K562 (cell line): ENCODE results near the gene PLEKHM3. TPM values are rescaled to one million over a fixed set of nuclear protein-coding genes. Genes with fewer than 3 reads are reported as not detected.

ENCODE experiments used
- PML ChIP-seq: IDR thresholded peaks from 2 replicates; pipeline ENCODE4 v1.6.1; 2012; ENCODE audit warnings: low read length, inconsistent platforms
- ZFP30 ChIP-seq: fragments of 250-450 bp; sonication (Bioruptor Pico); IDR thresholded peaks from 2 replicates; pipeline ENCODE4 v1.8.0; 2022; ENCODE audit warnings: moderate library complexity, mild to moderate bottlenecking, inconsistent platforms, borderline replicate concordance
- polyA plus RNA-seq, 8 experiments: library from polyadenylated mRNA; depleted of rRNA in 4 of 8; stranded (reverse) in 5 of 8; unstranded in 3 of 8; fragments of >200 nt; fragmentation: Nextera tagmentation in 2 of 8; fragmentation: Illumina TruSeq in 1 of 8; extraction: Ambion mirVana in 2 of 8; extraction: Trizol in 1 of 8; gene quantifications; 2 replicates each; pipeline versions ENCODE4 v1.2.1 to v1.2.3, GENCODE V29; 2011 to 2014; ENCODE audit warnings: inconsistent platforms in 1 of 8, missing spikeins in 1 of 8
- total RNA-seq, 7 experiments: library from RNA; depleted of rRNA in 6 of 7; stranded (reverse); fragments of >200 nt in 6 of 7; fragmentation: Illumina TruSeq in 2 of 7; extraction: Trizol in 2 of 7; gene quantifications; 2 replicates each; pipeline versions ENCODE4 v1.2.1 to v1.2.3, GENCODE V29; 2011 to 2021; ENCODE audit warnings: low replicate concordance in 1 of 7
- TF ChIP-seq, protein P1 (sequence below): fragments of 450-650 bp; formaldehyde crosslinking; IDR thresholded peaks from 2 replicates; pipeline ENCODE4 v1.4.0; 2020; ENCODE audit warnings: mild to moderate bottlenecking, moderate library complexity
- TF ChIP-seq, protein P2 (sequence below), 2 experiments: fragments of 450-650 bp; formaldehyde crosslinking in 1 of 2; IDR thresholded peaks; 2 replicates each; pipeline versions ENCODE4 v1.4.0 to v1.6.1; 2014 to 2020; ENCODE audit warnings: mild to moderate bottlenecking in 2 of 2, borderline replicate concordance in 1 of 2, low read depth in 1 of 2

The PLEKHM3 gene
- total and polyA plus RNA-seq, 9 of the 15 experiments (the other 6 are each of a cell fraction or from before 2014, with no cell fraction given), result 0.24 to 1.6 (median 1.0) TPM

DNA sequence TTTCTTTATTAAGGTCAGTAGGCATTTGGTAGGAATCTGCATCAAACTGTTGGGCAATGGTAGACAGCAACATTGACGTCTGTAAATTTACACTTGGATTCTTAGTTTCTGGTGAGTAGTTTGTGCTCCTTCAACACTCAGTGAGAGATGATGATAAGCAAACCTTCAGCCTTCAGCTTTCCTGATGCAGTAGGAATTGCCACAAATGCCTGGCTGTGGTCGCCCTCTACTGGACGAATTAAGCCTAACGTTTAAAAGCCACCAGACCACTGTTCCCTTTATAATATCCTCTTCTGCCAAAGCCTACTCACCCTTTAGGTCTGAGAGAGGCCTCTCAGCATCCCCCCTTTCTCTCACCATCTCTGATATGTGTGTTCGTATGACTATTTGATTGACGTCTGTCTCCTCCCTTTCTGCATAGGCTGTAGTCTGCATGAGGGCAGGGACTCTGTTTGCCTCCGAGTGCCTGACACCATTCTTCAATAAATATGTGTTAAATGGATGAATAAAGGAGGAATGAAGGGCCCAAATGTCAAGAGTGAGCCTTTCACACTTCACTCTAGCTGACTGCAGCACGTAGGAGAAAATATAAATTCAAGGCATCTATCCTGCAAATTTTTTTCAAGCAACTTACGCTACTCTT is 47.0 kb upstream of the PLEKHM3 start (continued):
- TF ChIP-seq, protein P1, sequence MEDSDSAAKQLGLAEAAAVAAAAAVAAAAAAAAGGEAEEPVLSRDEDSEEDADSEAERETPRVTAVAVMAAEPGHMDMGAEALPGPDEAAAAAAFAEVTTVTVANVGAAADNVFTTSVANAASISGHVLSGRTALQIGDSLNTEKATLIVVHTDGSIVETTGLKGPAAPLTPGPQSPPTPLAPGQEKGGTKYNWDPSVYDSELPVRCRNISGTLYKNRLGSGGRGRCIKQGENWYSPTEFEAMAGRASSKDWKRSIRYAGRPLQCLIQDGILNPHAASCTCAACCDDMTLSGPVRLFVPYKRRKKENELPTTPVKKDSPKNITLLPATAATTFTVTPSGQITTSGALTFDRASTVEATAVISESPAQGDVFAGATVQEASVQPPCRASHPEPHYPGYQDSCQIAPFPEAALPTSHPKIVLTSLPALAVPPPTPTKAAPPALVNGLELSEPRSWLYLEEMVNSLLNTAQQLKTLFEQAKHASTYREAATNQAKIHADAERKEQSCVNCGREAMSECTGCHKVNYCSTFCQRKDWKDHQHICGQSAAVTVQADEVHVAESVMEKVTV (CRISPR knock-in tag), result peak; percentile 57
- no peak for TF ChIP-seq PML
- TF ChIP-seq, protein P2, sequence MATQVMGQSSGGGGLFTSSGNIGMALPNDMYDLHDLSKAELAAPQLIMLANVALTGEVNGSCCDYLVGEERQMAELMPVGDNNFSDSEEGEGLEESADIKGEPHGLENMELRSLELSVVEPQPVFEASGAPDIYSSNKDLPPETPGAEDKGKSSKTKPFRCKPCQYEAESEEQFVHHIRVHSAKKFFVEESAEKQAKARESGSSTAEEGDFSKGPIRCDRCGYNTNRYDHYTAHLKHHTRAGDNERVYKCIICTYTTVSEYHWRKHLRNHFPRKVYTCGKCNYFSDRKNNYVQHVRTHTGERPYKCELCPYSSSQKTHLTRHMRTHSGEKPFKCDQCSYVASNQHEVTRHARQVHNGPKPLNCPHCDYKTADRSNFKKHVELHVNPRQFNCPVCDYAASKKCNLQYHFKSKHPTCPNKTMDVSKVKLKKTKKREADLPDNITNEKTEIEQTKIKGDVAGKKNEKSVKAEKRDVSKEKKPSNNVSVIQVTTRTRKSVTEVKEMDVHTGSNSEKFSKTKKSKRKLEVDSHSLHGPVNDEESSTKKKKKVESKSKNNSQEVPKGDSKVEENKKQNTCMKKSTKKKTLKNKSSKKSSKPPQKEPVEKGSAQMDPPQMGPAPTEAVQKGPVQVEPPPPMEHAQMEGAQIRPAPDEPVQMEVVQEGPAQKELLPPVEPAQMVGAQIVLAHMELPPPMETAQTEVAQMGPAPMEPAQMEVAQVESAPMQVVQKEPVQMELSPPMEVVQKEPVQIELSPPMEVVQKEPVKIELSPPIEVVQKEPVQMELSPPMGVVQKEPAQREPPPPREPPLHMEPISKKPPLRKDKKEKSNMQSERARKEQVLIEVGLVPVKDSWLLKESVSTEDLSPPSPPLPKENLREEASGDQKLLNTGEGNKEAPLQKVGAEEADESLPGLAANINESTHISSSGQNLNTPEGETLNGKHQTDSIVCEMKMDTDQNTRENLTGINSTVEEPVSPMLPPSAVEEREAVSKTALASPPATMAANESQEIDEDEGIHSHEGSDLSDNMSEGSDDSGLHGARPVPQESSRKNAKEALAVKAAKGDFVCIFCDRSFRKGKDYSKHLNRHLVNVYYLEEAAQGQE (IDR thresholded peaks at IDR 0.05; ENCODE audit: borderline replicate concordance), result peak; percentile 62; the same call in 1 of the 2 replicates
- TF ChIP-seq, protein P2 (CRISPR knock-in tag; IDR thresholded peaks at IDR 0.05; ENCODE audit: low read depth), result no peak
- TF ChIP-seq ZFP30 (CRISPR knock-in tag), result no peak
